ENCODE results near the gene DCTD.
"Not testable (repeated sequence)": the region's sequence is repeated elsewhere in the genome, so short reads cannot be mapped to it uniquely, and the experiment has no call there.

Gene DCTD

GRCh38 chr4:182921608-182922007 is 4.4 kb upstream of the DCTD start:
- DNase-seq (ENCODE audit: low spot score), result no peak

GRCh38 chr4:182920676-182921075 is 3.5 kb upstream of the DCTD start:
- no peak for DNase-seq (ENCODE audit: low spot score)

DNA sequence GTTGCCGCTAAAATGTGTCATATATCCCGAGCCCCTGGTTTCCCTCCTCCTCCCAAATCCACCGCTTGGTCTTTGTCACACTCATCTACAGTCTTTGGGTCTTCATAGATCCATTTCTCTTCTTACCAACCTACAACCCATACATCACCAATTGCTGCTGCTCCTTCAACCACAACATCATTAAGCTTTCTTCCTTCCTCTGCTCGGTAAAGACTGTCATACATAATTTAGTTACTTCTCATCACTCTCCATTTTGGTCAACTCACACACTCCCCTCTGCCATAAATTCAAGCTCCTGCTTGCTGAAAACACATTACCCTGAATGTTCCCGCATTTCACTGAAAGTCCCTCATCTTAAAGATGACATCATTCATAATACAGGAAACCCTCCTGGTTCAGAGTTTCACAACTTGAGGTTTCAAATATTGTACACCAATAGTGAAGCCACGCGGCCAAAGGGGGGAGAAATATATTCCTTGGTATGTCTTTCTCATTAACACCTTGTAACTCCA is 1.7 kb upstream of the DCTD start:
- no peak for DNase-seq (ENCODE audit: low spot score)

GRCh38 chr4:182918044-182918607 is 940 bp upstream of the DCTD start:
- no peak for DNase-seq (ENCODE audit: low spot score)

DNA sequence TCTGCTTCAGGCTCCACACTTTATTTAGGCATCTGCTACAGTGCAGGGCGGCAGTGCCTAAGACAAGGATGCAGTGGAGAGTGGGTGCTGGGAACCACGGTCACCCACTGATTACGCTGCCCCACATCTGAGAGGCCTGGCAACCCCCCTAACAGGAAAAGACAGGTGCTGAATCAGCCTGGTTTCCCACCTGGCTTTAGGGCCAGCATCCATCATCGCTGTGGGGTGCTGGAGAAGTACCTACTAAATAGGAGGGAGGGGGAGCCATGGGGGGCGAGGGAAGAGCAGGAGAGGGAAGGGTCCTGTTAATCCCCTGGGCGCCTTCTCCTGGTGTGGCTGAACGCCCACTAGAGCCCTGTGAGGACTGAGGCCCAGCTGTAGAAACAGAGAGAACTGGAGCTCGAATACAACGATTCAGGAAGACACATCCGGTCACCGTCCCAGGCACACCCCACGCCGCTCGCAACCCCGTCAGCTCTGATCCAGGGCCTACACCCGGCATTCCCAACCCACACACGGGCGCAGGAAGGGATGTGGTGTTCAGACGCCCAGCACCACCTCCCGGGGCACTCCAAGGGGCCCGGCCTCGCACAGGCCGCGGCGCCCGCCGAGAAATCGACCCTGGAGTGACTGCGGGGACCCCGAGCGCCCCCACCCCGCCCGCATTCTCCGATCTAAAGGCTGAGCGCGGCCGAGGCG is 554 bp downstream of the DCTD start:
- DNase-seq (ENCODE audit: low spot score), result no peak

DNA sequence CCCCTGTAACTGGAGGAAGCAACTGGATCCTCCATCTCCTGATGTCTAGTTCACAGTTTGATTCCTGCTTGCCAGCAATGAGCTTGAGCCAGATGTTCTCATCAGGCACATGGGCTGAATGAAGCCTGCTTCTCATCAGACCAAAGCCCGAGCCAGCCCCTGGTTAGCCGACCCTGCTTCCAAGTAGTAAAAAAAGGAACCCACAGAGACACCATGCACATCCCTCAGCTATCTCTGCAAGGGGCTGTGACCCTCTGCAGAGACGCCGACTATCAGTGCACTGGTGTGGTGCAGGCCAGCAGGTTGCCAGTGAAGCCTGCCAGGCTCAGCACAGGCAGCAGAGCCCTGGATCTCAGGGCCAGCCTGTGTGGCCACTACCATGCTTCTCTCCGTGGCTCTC is 2.8 kb downstream of the DCTD start:
- DNase-seq (ENCODE audit: low spot score), result no peak

DNA sequence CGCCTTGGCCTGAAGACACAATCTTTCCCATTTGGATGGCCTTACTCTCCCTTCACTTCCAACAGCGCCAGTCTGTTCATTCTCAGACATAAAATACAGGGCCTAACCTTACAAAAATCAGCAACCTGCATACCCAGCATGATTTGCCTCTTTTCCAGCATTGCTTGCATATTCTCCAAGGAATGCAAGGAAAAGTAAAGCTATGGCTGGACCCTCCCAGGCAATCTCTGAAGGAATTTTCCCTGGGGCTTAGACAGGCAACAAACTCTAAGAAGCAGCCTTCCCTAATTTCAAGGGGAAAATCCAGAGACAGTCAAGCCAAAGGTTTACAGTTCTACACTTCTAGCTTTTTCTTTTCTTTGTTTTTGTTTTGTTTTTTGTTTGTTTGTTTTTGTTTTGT is 3.6 kb downstream of the DCTD start:
- no peak for DNase-seq (ENCODE audit: low spot score)

GRCh38 chr4:182913036-182913435 is 4.2 kb downstream of the DCTD start:
- no peak for DNase-seq (ENCODE audit: low spot score)

- no peak for DNase-seq (ENCODE audit: low spot score)
Measured at GRCh38 chr4:182908124-182908523, 9.1 kb downstream of the DCTD start.

DNA sequence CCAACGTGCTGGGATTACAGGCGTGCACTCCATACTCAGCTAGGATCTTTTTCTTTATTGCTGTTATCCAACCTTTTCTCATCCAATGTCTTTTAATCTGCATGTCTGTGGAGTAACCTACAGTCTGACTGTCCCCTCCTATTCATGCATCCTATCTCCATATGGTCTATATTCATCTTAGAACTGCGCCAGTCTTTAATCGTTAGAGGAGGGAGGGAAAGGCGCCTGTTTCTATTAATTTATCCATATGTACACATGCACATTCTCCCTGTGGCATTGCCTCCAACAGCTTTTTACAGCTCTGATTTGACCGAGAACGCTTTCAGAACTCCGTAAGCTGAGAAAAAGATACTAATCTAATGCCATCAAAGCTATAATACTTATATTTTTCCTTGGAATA is 9.8 kb downstream of the DCTD start:
- DNase-seq (ENCODE audit: low spot score), result no peak

GRCh38 chr4:182906786-182907185 is 10.4 kb downstream of the DCTD start:
- no peak for DNase-seq (ENCODE audit: low spot score)

DNA sequence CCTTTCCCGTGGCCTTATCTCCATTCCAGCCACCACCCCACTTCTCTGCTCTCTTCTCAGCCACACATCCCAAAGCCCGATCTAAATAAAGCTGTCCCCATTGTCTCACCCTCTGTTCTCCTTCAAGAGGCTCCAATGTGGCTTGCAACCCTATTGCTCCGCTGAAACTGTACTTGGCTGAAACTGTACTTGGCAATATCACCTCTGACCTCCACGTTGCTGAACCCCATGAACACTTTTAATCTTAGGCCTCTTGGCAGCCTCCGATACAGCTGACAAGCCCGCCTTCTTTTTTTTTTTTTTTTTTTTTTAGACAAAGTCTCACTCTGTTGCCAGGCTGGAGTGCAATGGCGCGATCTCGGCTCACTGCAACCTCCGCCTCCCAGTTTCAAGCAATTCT is 12.1 kb downstream of the DCTD start:
- DNase-seq (ENCODE audit: low spot score), result no peak

GRCh38 chr4:182904211-182904761 is 12.9 kb downstream of the DCTD start:
- no peak for DNase-seq (ENCODE audit: low spot score)

GRCh38 chr4:182903013-182903412 is 14.2 kb downstream of the DCTD start:
- DNase-seq (ENCODE audit: low spot score), result no peak

DNA sequence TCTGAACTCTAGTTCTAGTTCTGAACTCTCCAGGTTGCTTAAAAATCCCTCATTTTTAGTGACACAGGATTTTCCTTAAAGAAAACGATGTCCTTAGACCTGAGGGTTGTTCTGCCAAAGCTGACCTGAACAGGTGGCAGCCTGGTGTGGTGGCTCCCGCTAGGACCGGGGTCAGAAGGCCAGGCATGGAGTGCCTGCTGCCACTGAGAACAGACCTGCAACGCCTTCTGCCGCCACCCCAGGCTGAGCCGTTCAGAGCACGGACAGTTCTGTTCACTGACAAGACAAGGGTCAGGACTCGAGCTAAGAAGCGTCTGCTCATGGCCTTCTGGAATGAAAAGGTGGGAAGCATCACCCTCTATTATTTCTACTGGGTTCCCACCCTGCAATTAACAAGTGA is 15.8 kb downstream of the DCTD start:
- no peak for DNase-seq (ENCODE audit: low spot score)

DNA sequence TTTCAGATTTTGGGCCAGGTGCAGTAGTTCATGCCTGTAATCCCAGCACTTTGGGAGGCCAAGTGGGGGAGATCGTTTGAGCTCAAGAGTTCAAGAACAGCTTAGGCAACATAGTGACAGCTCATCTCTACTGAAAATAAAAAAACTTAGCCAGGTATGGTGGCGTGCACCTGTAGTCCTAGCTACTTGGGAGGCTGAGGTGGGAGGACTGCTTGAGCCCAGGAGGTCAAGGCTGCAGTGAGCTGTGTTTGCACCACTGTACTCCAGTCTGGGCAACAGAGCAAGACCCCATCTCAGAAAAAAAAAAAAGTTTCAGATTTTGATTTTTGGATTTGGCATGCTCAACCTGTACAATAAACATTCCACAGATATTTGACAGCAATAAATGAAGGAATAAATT is 17.2 kb downstream of the DCTD start:
- DNase-seq (ENCODE audit: low spot score), result not testable (repeated sequence)

- DNase-seq (ENCODE audit: low spot score), result no peak
Measured at GRCh38 chr4:182898479-182898799, 18.7 kb downstream of the DCTD start.

DNA sequence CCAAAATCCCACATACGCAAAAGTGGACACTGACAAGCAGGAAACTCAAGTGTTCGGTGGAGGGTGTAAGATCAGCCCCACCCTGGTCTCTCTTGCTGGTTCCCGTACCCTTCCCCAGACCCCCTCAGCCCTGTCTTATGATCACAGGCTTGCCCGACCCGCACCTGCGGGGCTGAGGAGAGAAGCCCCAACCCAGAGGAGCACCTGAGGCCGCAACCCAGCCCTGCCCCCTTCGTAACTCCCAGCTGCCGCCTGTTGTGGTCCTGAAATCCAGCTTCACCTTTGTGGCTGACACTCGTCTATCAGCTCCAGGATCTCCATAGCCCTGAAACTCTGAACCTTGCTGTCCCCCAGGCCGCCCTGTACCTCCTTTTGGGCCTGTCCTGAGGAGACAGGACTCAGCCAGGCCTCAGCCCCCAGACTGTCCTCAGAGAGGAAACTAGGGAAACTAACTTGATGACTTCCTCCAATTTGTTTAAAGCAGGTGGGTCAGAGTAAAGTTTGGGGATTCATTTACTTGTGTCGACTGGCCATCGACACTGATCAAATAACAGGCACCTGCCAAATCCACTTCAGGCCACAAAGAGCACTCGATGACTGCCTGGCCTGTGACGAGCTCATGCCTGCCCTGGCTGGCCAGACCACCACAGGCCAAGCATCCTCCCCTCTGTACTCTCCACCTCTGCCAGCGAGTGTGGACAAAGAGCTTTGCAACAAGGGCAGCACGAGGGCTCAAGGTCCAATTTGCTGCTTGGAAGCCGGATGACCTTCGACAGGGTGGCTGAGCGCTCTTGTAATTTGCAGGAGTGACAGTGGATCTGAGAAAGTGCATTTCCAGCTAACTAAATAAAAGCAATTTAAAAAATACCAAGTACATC is 19.3 kb downstream of the DCTD start:
- no peak for DNase-seq (ENCODE audit: low spot score)

GRCh38 chr4:182896421-182896820 is 20.8 kb downstream of the DCTD start:
- no peak for DNase-seq (ENCODE audit: low spot score)

DNA sequence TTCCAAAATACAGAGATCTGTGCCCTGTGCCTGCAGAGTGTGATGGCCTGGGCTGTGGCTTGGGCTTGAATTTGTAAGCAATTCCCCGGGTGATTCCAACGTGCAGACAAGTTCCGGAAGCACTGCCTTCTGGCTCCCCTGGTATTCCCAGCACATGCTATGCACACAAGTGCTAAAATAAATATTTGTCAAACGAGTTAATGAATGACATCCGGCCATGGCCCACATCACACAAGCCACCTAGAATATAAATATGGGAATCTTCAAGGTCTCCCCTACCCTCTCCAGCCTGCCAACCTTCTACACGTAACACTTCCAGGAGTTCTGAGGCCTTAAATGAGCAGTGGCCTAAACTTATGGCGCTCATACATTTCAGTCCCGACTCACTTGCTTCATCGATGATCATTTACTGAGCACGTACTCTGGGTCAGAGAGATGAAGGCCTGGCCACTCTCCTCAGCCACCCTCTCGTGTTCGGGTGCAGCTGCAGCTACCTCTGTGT is 21.3 kb downstream of the DCTD start:
- DNase-seq (ENCODE audit: low spot score), result no peak

GRCh38 chr4:182894681-182895275 is 22.4 kb downstream of the DCTD start:
- no peak for DNase-seq (ENCODE audit: low spot score)

DNA sequence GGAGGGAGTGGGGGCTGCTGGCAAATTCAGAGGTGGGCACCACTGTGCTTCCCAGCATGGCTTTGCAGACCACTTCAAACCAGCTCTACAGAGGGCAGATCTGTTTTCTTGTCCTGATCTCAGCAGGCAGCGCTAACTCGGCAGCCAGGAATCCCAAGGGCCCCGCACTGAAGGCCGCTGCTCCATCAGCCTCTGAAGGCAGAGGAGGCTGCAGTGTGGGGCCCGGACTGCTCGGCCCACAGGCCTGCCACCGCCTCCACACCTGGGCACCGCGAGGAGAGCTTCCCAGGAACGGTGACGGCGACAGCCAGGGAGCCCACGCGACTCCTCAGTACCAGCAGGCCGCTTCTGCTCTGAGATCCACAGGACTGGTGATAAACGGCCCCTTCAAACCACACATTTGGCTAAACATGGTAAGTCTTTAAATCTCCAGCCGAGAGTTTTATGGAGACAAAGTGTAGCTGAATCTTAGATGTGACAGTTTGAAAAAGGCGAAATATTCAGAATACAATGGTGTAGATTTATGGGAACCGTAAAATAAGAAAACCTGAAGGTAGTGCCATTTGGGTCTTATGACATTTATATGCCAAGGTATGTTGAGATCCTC is 23.6 kb downstream of the DCTD start:
- no peak for DNase-seq (ENCODE audit: low spot score)
